Measurements from ENCODE around the gene SETBP1.

The SETBP1 gene

DNA sequence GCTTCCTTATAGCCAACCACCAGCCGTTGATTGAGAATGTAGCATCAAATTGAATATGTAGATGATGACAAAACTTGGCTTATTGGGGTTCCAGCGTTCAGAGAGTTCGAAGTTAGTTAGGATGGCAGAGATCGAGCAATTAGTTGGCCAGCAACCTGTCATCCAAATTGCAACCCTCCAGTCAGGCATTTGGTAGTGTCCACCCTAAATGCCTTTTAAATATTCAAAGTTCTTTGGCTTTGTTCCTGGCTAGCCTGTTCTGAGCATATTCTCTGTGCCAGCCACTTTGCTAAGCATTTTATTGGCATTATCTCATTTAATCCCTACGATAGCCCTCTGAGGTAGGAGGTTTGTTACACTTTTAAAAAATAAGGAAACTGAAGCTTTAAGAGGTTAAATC, 342.8 kb downstream of the SETBP1 start:
- DNase-seq (ENCODE audit: low read depth in 2 of 2): no peak

DNA sequence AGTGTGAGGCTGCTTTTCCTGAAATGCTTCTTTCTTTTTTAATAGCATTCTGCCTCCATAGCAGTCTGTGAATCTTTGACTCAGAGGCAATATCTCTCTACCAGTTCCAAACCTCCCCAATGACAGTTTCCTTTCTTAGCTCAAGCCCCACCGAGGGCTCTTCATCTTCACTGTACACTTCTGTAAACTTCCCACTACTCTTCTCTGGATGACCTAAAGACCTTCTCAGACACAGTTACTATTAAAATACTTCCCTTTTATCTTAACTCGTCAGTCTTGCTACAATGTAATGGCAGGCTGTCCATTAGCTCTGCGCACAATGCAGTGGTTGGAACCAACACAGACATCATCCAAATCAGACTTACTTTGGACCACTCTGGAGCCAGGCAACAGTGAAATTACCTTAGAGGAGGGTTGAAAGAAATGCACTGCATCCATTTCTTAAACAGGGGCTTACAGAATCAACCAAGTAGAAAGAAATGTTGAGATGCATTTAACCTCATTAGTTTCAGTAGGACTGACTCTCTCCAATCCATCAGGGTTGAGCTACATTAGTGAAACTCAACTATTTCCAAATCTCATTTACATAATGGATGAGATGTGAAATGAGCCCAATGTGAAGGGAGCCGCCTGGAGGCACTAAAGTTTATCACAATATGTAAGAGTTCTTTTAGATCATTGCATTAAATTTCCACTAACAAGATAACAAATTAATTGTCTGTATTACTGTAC, 343.8 kb downstream of the SETBP1 start:
- no peak for DNase-seq (ENCODE audit: low read depth in 2 of 2)

DNA sequence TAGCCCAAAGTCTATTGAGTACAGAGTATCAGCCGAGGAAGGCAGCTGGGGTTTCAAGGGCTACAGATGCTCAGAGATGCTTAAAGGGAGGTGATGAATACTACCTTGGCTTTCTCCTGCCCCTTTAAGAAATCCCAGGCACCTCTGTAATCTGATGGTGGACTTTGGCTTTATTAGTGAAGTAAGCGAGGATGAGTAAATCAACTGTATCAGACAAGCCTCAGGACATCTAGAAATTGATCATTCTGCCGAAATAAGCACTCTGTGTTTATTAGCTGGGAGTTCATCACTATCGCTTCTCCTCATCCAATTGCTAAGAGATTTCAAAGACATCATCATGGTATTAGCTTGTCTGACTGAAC, 344.4 kb downstream of the SETBP1 start:
- no peak for DNase-seq (ENCODE audit: low read depth in 2 of 2)

DNA sequence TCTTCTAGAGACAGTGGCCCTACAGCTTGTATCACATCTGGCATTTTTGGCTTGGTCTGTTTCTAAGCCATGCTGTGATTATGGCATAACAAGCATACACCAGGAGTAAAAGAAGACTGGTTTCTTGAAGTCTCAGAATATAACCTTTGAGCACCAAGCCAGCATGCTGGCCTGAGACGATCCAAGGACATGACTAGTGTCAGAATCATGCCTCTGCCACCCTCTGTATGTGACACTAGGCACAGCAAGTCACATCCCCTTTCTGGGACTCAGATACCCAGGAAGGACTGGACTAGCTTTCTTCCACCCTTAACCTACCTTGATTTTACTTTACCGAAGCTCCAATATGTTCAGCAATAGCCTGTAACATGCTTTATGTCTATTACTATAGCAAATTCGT, 345.5 kb downstream of the SETBP1 start:
- no peak for DNase-seq (ENCODE audit: low read depth in 2 of 2)

DNA sequence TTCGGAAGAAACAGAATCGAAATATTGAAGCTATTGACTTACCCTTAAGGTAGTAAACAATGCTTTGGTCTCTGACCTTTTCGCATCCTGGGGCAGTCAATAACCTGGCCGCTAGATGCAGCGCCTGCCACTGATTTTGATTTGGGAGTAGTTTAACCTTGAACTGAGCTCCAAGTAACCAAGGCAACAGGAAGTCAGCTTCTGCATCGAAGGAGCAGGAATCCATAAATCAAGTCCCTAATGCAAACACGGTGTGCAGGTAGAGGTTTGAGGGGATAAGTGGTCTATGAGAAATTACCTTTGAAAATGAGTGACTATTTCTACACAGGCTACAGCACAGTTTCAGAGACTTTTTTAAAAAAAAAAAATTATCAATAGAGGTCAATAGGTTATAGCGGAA, 353.5 kb downstream of the SETBP1 start:
- no peak for DNase-seq (ENCODE audit: low read depth in 2 of 2)

DNA sequence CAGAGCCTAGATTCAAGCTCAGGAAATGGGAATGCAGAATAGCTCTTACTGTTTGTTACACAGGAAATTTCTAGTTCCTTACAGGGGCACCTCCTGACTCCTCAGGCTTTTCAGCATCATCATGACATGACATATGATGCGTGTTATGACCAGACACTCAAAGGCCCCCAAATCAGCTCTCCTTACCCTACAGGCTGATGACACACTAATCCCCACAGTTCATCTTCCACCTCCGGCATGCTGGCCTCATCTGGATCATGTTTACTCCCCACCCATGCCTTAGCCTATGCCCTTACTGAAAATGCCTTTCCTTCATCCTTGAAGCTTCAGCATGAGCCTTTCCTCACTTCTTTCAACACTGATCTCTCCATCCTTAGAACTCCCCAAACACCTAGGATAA, 356.9 kb downstream of the SETBP1 start:
- DNase-seq (ENCODE audit: low read depth in 2 of 2): no peak

DNA sequence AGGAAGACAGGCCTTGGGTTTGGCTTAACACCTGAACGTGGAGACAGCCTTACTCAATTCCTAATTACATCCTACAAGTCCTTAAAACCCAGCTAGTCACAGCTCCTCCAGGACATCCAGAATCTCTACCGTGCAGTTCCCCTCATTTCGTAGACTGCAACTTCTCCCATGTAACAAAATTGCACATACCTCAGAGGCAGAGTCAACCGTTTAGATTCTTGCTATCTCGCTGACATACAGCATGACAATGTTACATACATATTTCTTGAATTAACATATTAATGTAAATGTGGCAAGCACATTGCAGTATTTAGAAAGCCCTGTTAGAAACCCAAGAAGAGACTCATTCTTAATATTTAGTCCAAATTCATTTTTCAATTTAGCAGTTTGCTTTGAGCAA, 358.7 kb downstream of the SETBP1 start:
- DNase-seq (ENCODE audit: low read depth in 2 of 2): no peak

DNA sequence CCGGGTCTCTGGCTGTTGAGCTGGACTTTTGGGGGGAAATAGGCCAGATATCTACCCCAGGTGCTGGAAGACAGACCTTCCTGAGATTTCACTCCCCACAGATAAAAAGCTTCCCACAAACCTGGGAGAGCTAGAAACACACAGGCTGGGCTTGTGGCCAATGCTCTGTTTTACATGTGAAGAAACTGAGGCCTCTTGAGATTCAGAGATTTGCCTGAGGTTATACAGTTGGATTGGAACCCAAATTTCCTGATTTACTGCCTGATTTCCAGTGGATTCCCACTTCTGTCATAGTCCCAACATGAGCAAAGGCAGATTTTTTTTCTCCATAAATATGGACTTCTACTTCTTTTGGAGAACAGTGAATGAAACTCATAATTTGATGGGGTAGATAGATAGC, 360.2 kb downstream of the SETBP1 start:
- DNase-seq (ENCODE audit: low read depth in 2 of 2): no peak

DNA sequence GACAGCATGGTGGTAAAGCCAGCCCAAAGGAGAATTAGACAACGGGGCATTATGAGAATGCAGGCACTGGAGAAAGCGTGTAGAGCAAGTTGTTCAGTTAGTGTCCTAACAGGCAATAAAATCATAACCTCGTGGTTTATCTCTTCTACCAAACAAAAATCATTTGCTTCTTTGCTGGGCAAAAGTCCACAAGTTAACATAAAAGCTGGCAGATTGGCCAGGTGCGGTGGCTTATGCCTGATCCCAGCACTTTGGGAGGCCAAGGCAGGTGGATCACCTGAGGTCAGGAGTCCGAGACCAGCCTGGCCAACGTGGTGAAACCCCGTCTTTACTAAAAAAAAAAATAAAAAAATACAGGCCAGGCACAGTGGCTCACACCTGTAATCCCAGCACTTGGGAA, 364.1 kb downstream of the SETBP1 start:
- no peak for DNase-seq (ENCODE audit: low read depth in 2 of 2)

DNA sequence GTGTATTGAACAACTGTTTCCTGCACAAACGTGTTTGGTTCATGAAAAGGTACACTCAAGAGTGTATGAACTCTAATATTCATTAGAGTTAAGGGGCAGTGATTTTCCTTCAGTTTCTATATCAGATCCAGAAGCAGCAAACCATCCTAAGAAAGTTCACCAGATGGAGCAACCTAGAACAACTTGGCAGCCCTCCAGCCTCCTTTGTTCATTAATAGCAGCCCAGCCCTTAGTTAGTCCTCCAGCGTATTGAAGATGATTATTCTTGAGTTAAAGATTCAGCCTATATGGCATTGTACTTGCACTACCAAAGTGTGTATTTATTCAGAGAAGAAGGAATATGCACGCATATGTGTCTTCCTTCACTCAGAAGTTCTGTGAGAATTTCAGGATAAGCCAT, 365.5 kb downstream of the SETBP1 start:
- DNase-seq (ENCODE audit: low read depth in 2 of 2): no peak

DNA sequence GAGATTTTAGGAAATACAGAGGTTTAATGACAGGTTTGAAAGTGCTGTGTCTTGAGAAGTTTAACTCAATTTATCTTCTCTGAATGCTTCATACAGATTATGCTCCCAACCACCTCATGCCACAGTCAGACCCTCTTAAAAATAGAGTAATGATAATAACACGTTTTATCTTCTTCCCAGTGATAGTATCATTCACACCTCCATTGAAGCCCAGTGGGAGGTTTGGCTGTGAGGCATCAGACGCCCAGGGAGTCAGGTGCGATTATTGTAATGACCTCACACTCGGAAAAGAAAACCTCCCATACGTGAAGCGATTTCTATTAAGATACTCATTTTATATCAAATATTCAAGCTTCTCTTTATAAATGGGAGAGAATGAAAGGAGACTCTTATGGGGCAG, 366.3 kb downstream of the SETBP1 start:
- no peak for DNase-seq (ENCODE audit: low read depth in 2 of 2)

DNA sequence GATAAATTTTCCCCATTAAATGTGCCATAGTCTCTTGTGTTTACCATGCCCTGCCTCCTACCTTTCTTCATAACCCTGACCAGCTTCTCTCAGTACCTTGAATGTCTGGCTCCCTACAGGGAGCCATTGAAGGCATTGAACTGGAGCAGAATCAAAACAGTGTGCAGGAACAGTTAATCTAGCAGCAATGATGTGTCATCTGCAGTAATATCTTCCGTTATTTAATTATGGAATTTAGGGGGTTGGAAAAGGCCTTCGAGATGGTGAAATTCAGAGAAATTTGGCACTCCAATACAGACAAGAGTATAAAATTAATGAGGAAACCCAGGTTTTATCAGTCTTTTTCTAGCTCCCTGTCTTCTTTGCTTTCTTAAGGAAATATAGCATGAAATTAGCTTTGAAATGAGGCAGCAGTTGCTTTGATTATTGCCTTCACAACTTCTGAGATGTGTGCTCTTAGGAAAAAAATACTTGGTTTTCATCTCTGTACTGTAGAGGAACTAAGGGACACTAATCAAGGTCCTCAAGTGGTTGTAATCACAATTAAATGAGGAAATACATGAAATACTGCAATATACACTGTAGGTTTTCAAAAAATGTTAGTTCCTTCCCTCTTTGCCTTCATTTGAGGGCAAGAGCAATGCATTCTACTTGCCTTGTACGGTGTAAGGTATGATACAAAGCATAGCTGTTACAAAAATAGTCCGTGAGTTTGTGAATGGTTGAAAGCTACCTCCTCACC, 369.1 kb downstream of the SETBP1 start:
- no peak for DNase-seq (ENCODE audit: low read depth in 2 of 2)

DNA sequence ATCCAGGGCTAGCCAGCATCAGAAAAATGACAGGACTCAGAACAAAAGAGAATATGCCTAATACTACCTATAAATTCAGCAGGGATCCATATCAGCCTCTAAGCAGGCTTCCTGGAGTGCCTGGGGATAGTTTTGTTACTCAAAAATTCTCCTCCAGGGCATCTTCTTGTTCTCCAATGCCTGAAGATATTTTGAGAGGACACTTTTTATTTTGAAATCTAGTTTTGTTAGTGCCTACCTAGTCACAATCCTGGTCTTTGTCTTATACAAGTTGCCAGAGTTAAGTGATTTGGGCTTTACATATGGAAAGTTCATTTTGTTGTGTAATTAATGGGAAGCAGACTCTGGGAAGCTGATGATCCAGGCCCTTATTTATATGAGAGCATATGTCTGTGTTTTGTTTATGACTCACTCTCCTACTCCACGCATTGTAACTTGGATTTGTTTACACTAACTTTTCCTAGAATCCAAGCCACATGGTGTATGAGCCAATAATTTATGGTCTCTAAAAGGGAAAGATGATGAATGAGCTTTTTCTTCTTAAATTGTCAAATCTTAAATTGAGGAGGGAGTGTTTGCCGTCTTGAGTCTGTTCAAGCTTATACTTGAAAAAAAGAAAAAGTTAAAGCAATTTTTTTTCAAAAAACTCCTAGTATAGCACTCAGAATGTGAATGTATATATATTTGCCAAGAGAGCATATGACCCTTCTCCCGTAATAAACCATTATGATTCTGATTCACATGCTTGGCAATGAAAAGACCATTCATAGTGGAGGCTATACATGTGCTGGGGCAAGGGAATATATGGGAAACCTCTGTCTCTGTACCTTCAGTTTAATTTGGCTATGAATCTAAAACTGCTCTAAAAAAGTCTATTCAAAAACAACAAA, 370.3 kb downstream of the SETBP1 start:
- no peak for DNase-seq (ENCODE audit: low read depth in 2 of 2)

DNA sequence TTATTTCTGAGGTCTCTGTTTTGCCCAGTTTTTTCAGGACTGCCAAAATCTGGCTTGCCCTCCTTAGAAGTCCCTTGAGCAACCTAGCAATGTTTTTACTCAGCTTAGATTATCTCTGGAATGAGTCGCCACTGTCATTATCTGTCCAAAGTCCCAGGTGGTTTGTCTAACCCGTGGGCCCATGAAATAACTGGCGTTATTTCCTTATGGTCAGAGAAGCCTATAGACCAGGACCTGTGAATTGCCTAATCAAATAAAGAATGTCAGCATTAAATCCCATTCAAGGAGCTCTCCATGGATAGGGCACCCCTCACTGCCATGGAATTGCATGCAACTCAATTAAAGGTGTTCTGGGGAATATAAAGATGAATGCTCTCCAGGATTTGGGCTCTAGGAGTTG, 373.9 kb downstream of the SETBP1 start:
- no peak for DNase-seq (ENCODE audit: low read depth in 2 of 2)

DNA sequence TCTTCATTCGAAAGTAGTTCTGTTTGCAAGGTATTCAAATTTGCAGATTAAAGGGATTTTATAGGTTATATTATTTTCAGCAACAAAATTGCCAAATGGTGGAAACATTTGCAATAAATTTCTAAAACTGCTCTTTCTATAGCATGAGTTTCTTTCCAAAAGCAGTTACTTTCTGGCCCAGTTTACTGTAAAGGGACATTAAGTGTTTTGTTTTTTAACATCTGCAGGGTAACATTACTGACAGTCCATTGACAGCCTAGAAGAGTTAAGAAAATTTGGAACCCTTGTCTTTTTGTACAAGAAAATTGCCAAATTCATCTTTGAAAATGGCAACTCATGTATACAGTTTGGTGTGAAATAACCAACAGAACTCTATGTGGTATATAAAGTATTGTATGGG, 375.1 kb downstream of the SETBP1 start:
- DNase-seq (ENCODE audit: low read depth in 2 of 2): no peak

DNA sequence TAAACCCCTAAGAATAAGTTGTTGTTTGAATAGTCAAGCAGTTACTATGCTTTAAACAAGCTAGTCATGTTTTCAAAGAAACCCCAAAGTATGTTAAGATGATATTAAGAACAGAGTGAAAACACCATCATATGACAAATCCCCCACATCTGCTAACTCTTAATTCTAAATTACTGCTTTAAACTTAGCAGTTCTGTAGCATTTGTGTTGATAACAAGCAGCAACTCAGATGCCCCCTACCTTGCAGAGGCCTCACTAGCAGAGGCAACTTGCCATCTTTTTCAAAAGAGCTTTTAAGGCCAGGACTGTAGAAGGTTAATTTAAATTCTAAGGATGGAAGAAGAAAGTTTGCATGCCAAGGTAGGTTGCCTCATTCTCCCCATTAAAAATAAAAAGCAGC, 376.2 kb downstream of the SETBP1 start:
- no peak for DNase-seq (ENCODE audit: low read depth in 2 of 2)

DNA sequence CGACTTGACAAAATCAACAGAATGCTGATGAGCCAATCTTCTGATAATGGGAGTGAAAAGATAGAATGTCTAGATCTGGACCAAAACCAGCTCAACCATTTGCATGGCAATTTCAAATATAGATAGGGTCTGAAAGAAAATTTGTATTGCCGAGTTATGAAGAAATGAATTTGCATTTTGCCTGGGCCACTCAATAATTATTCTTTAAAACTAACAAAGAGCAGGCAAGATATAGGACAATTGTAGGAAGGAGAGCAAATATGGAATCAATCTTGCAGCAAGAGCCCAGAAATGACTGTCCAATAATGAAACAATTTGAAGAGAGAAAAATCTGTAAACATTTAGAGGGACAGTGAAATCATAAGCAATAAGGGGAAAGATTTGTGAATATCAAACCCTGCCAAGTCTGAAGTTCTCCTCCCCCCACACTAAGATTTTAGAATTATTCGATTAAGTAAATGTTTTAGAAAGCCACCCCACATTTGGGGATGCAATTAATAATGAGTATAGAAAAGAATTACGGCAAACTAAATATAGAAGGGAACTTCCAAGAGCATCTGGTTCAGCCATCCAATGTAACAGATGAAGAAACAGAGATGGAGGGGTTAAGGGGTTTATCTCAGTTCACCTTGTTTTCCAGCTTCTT, 377.4 kb downstream of the SETBP1 start:
- DNase-seq (ENCODE audit: low read depth in 2 of 2): no peak

DNA sequence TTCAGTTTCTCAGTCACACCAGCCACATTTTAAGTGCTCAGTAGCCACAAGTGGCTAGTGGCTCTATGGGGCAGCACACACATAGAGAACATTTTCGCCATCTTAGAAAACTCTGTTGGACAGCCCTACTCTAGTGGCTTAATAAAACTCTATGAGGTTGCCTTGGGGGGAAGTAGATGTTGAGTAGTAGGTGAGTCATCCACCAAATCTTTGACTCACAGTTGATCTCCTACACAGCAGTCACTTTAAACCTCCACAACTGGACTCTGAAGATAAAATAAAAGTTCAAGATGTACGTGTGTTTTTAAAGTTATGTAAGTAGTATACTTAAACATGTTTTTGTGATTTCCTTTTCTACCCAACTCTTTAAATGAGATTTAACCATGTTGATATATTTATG, 379.0 kb downstream of the SETBP1 start:
- no peak for DNase-seq (ENCODE audit: low read depth in 2 of 2)

DNA sequence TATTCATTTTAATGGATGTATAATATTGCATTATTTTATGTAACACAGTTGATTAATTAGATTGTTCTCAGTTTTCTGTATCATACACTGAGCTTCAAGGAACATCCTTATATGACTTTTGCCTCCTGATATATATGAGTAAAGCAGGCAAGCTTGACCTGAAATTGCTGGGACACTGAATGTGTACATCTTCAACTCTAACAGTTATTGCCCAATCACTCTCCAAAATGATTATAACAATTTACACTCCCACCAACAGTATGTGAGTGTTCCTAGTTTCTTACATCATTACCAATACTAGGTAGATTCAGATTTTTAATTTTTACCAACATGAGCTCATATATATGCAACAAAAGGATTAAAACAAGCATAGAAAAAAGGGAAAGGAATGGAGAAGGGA, 379.4 kb downstream of the SETBP1 start:
- DNase-seq (ENCODE audit: low read depth in 2 of 2): no peak

DNA sequence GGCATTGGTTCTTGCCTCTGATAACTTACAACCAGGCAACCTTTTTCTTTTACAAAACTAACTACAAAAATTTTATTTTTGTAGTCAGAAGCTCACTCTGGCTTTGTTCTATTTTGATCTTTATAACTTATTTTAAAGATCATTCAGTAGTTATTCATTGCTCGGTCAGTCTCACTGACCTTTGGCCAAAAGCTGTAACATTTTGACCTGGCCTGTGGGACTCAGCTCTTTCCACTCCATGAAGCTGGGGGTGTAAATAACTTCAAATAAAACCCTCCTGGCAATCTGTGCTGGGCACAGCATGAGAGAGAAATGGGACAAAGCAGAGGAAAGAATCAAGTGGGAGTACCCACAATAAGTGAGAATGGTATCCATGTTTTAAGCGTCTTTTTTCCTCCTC, 380.7 kb downstream of the SETBP1 start:
- DNase-seq (ENCODE audit: low read depth in 2 of 2): no peak

DNA sequence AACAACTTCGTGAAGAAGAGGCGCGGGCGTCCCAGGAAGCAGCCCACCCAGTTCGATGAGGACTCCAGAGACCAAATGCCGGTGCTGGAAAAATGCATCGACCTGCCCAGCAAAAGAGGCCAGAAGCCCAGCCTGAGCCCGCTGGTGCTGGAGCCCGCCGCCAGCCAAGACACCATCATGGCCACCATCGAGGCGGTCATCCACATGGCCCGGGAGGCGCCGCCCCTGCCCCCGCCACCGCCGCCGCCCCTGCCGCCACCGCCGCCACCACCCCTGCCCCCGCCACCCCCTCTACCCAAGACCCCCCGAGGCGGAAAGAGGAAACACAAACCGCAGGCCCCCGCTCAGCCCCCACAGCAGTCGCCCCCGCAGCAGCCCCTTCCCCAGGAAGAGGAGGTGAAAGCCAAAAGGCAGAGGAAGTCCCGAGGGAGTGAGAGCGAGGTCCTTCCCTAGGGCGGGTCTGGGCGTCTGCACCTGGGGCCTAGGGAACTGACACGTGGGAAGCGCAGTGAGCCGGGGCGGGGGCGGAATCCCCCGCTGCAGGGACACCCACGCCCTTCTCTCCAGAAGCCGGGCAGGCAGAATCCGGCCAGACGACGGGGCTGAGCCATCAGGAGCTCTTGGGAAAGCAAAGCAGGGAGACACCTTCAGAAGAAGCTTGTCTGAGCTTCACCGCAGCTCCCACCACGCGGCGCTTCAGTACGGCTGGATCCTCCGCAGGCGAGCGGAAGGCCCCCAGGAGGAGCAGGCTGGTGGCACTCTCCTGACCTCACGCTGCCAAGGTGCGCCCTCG, 382.8 kb downstream of the SETBP1 start:
- DNase-seq (ENCODE audit: low read depth in 2 of 2): no peak

Measured in stimulated activated CD4-positive, alpha-beta T cell treated with anti-CD3 and anti-CD28 coated beads, Interleukin-1b, Interleukin-23, amount 100 ng/mL, for 4 hours (primary cell).